HepG2 (cell line): ENCODE results near the gene SYT8. TPM values are rescaled to one million over a fixed set of nuclear protein-coding genes. Genes with fewer than 3 reads are reported as not detected.

ENCODE experiments used
- ATAC-seq: fragments of 200-7000 bp; cut with Tn5 transposase; 3 replicates; pipeline ENCODE4 v1.9.1; 2020; ENCODE audit warnings: mild to moderate bottlenecking, moderate library complexity
- BruUV-seq: library from RNA; stranded (reverse); fragments of 400-500 nt; replicated peaks from 2 replicates; lab custom pipeline; 2021; lab: Mats Ljungman, UMichigan
- CTCF ChIA-PET: fragments of 300-600 bp; formaldehyde crosslinking; extraction: SDS; loops from one replicate; lab custom pipeline; 2021; ENCODE audit warnings: low total read pairs, inconsistent platforms, low intra/inter-chr PET ratio; lab: Yijun Ruan, JAX
- POLR2A ChIA-PET: fragments of 350-600 bp; sonication (Branson Sonifier 250); formaldehyde crosslinking; loops from one replicate; lab custom pipeline; 2020; ENCODE audit warnings: antibody characterized with exemption, inconsistent platforms; lab: Yijun Ruan, JAX
- DNase-seq: peaks from one replicate; pipeline ENCODE4 v3.0.0-alpha.2; 2015; ENCODE audit warnings: low spot score
- FAIRE-seq: peaks from 3 replicates; lab custom pipeline; 2011; peaks lifted over from hg19 to GRCh38; lab: Jason Lieb, UNC
- H2AFZ ChIP-seq: one replicate; pipeline ENCODE4 v1.6.1; 2011; ENCODE audit warnings: low read length, inconsistent platforms
- H3K27ac ChIP-seq: fragments of 300-600 bp; 3 replicates; pipeline ENCODE4 v1.8.0; 2011; ENCODE audit warnings: mixed run types, mild to moderate bottlenecking, mixed read lengths, low read length, inconsistent platforms; ENCODE audit not compliant: insufficient read depth; ENCODE audit errors: extremely low read length
- H3K27me3 ChIP-seq, 2 experiments: fragments of 200-600 bp in 1 of 2; 2 replicates in 1 of 2; 3 replicates in 1 of 2; pipeline versions ENCODE4 v1.6.0 to v1.8.0; 2011; ENCODE audit warnings: low read length in 2 of 2, mild to moderate bottlenecking in 2 of 2, moderate library complexity in 2 of 2, inconsistent platforms in 1 of 2; ENCODE audit not compliant: insufficient read depth in 2 of 2, control insufficient read depth in 1 of 2
- H3K36me3 ChIP-seq, 2 experiments: fragments of 200-600 bp in 1 of 2; replicated peaks in 1 of 2; 2 replicates in 1 of 2; 3 replicates in 1 of 2; pipeline versions ENCODE4 v1.5.1 to v1.8.0; 2011; ENCODE audit warnings: low read length in 2 of 2, inconsistent platforms in 1 of 2; ENCODE audit not compliant: insufficient read depth in 2 of 2, control insufficient read depth in 1 of 2
- H3K4me1 ChIP-seq: 2 replicates; pipeline ENCODE4 v1.5.1; 2012; ENCODE audit warnings: low read length, inconsistent platforms; ENCODE audit not compliant: insufficient read depth
- H3K4me2 ChIP-seq: 2 replicates; pipeline ENCODE4 v1.6.0; 2011; ENCODE audit warnings: low read depth, low read length, inconsistent platforms
- H3K4me3 ChIP-seq, 3 experiments: fragments of 200-600 bp in 1 of 3; sonication (generic), shearing (Covaris generic) in 1 of 3; replicated peaks in 1 of 3; 2 replicates each; pipeline ENCODE4 v1.5.1; 2011 to 2016; ENCODE audit warnings: low read length in 3 of 3, inconsistent platforms in 2 of 3, low read depth in 2 of 3, mild to moderate bottlenecking in 2 of 3, control low read depth in 1 of 3, mixed read lengths in 1 of 3; ENCODE audit not compliant: insufficient read depth in 1 of 3
- H3K79me2 ChIP-seq: one replicate; pipeline ENCODE4 v1.6.1; 2011; ENCODE audit warnings: low read length, inconsistent platforms; ENCODE audit not compliant: insufficient read depth
- H3K9ac ChIP-seq: 2 replicates; pipeline ENCODE4 v1.6.0; 2011; ENCODE audit warnings: mild to moderate bottlenecking, low read depth, low read length, inconsistent platforms; ENCODE audit not compliant: insufficient read depth
- H3K9me3 ChIP-seq: 2 replicates; pipeline ENCODE4 v1.5.1; 2012; ENCODE audit warnings: mild to moderate bottlenecking, low read length
- H4K20me1 ChIP-seq: 2 replicates; pipeline ENCODE4 v1.6.0; 2011; ENCODE audit warnings: inconsistent platforms, mild to moderate bottlenecking, low read length, moderate library complexity; ENCODE audit not compliant: insufficient read depth
- KAT8 ChIP-seq: IDR thresholded peaks from 2 replicates; pipeline ENCODE4 v1.6.1; 2016; ENCODE audit warnings: missing genetic modification reagents, missing compliant biosample characterization
- THYN1 ChIP-seq: sonication (generic); formaldehyde crosslinking; IDR thresholded peaks from 2 replicates; pipeline ENCODE4 v1.8.1; 2023; ENCODE audit warnings: low read depth, mild to moderate bottlenecking, moderate library complexity, missing genetic modification reagents, borderline replicate concordance
- XRCC5 ChIP-seq: fragments of 200-400 bp; formaldehyde crosslinking; optimal IDR thresholded peaks from 2 replicates; pipeline ENCODE3; 2017; ENCODE audit warnings: mild to moderate bottlenecking, low read length
- ZBTB34 ChIP-seq: sonication (generic); formaldehyde crosslinking; IDR thresholded peaks from 2 replicates; pipeline ENCODE4 v1.8.0; 2022; ENCODE audit warnings: mild to moderate bottlenecking, missing genetic modification reagents
- ZNF318 ChIP-seq: sonication (generic); formaldehyde crosslinking; IDR thresholded peaks from 2 replicates; pipeline ENCODE4 v1.4.0; 2020; ENCODE audit warnings: mild to moderate bottlenecking, missing genetic modification reagents
- ZNF564 ChIP-seq: sonication (generic); formaldehyde crosslinking; IDR thresholded peaks from 2 replicates; pipeline ENCODE4 v1.8.1; 2023; ENCODE audit warnings: mild to moderate bottlenecking, missing genetic modification reagents
- ZNF761 ChIP-seq: sonication (generic); formaldehyde crosslinking; conservative IDR thresholded peaks from 2 replicates; pipeline ENCODE4 v1.4.0; 2020; ENCODE audit warnings: mild to moderate bottlenecking, missing genetic modification reagents
- WGBS: methylation state at CpG from one replicate; pipeline ENCODE4 v1.1.6; 2017; ENCODE audit warnings: low lambda C conversion rate; 5-methylcytosine and 5-hydroxymethylcytosine counted together
- in situ Hi-C: cut with HindIII; loops from 2 replicates; pipeline ENCODE4 v1.10.0; 2017; ENCODE audit warnings: low pct_unique_long_range_greater_than_20kb; ENCODE audit not compliant: extremely low pct_ligation_motif_present
- intact Hi-C: fragments of 100-400 bp; cut with micrococcal nuclease; formaldehyde crosslinking; loops from one replicate; pipeline ENCODE4 v1.10.0; 2022; ENCODE audit not compliant: unreplicated experiment
- polyA plus RNA-seq, 8 experiments: library from polyadenylated mRNA; depleted of rRNA in 3 of 8; stranded (reverse) in 7 of 8; unstranded in 1 of 8; fragments of >200 nt; fragmentation: Illumina TruSeq in 4 of 8; extraction: Trizol in 4 of 8; gene quantifications; 2 replicates each; pipeline versions ENCODE4 v1.2.1 to v1.2.3, GENCODE V29; 2011 to 2016; ENCODE audit warnings: low read depth in 4 of 8, missing spikeins in 1 of 8, mixed read lengths in 1 of 8; ENCODE audit not compliant: insufficient read depth in 1 of 8
- total RNA-seq, 5 experiments: library from RNA; depleted of rRNA; stranded (reverse); fragments of >200 nt; fragmentation: Illumina TruSeq; extraction: Trizol; gene quantifications; 2 replicates each; pipeline ENCODE4 v1.2.3, GENCODE V29; 2016; ENCODE audit warnings: low read depth in 1 of 5
- TF ChIP-seq, protein P1 (sequence below): sonication (generic); formaldehyde crosslinking; IDR thresholded peaks from 2 replicates; pipeline ENCODE4 v1.4.0; 2020; ENCODE audit warnings: mild to moderate bottlenecking, missing genetic modification reagents
- TF ChIP-seq, protein P2 (sequence below): IDR thresholded peaks from 2 replicates; pipeline ENCODE4 v1.6.1; 2016; ENCODE audit warnings: low read depth, missing genetic modification reagents, missing compliant biosample characterization

SYT8 gene
- total and polyA plus RNA-seq, 2 of the 13 experiments (the other 11 are each of a cell fraction or from before 2014, with no cell fraction given), result 0.60 to 2.3 TPM

DNA sequence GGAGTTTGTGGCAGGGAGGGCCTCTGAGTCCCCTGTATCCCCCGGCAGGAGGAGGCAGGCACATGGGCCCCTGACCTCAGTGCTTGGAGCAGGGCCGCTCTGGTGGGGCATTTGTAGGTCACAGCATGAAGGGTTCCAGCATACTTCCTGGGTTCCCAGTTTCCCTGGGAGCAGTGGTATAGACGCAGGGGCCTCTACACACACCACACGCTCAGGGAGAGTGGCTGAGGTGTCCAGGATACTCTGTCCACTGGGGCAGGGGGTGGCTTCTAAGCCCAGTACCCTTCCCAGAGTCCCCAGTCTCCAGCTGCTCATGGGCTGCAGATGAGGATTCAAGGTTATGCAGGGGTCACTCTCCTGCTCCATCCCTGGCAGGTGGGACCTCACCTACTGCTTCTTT lies 24.2 kb downstream of the SYT8 start:
- Histone ChIP-seq H3K4me3 (no peak overlapping the region), H4K20me1 (no peaks in the 10 kb centered on the region), H3K36me3 (no peaks in the 10 kb centered on the region), H3K4me1 (no peaks in the 10 kb centered on the region), H3K79me2 (no peaks in the 10 kb centered on the region), H3K27me3 (peaks cover 20 to 59% of the 10 kb centered on the region in 2 experiments), H3K9ac (no peak overlapping the region), H3K9me3 (no peaks in the 10 kb centered on the region), H3K4me2 (no peak overlapping the region), H3K27ac (no peak overlapping the region), H2AFZ (no peak overlapping the region)
- BruUV-seq, result no TSS peak
- DNase-seq (no peak), ATAC-seq (no peak), FAIRE-seq (no peak)
- WGBS, result 20% methylated on average over 2 of the region's 4 CpGs
- intact Hi-C loops (no loop called here), in situ Hi-C loops (no loop called here)
- ChIA-PET CTCF (no interaction called here), POLR2A (no interaction called here)
- TF ChIP-seq ZBTB34 (CRISPR knock-in tag), result no peak
- TF ChIP-seq ZNF318, result no peak
- TF ChIP-seq, protein P1, sequence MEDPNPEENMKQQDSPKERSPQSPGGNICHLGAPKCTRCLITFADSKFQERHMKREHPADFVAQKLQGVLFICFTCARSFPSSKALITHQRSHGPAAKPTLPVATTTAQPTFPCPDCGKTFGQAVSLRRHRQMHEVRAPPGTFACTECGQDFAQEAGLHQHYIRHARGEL (CRISPR knock-in tag), result no peak
- no peak for TF ChIP-seq XRCC5
- no peak for TF ChIP-seq ZNF564 (CRISPR knock-in tag)
- TF ChIP-seq ZNF761 (CRISPR knock-in tag), result no peak
- TF ChIP-seq THYN1, result no peak
- TF ChIP-seq, protein P2, sequence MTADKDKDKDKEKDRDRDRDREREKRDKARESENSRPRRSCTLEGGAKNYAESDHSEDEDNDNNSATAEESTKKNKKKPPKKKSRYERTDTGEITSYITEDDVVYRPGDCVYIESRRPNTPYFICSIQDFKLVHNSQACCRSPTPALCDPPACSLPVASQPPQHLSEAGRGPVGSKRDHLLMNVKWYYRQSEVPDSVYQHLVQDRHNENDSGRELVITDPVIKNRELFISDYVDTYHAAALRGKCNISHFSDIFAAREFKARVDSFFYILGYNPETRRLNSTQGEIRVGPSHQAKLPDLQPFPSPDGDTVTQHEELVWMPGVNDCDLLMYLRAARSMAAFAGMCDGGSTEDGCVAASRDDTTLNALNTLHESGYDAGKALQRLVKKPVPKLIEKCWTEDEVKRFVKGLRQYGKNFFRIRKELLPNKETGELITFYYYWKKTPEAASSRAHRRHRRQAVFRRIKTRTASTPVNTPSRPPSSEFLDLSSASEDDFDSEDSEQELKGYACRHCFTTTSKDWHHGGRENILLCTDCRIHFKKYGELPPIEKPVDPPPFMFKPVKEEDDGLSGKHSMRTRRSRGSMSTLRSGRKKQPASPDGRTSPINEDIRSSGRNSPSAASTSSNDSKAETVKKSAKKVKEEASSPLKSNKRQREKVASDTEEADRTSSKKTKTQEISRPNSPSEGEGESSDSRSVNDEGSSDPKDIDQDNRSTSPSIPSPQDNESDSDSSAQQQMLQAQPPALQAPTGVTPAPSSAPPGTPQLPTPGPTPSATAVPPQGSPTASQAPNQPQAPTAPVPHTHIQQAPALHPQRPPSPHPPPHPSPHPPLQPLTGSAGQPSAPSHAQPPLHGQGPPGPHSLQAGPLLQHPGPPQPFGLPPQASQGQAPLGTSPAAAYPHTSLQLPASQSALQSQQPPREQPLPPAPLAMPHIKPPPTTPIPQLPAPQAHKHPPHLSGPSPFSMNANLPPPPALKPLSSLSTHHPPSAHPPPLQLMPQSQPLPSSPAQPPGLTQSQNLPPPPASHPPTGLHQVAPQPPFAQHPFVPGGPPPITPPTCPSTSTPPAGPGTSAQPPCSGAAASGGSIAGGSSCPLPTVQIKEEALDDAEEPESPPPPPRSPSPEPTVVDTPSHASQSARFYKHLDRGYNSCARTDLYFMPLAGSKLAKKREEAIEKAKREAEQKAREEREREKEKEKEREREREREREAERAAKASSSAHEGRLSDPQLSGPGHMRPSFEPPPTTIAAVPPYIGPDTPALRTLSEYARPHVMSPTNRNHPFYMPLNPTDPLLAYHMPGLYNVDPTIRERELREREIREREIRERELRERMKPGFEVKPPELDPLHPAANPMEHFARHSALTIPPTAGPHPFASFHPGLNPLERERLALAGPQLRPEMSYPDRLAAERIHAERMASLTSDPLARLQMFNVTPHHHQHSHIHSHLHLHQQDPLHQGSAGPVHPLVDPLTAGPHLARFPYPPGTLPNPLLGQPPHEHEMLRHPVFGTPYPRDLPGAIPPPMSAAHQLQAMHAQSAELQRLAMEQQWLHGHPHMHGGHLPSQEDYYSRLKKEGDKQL (CRISPR knock-in tag), result no peak
- no peak for TF ChIP-seq KAT8 (CRISPR knock-in tag)
